NCI-H748 (cell line): Measurements from ENCODE around the gene PARD6A.
A peak's percentile ranks its signal among the peaks of the same experiment; 100 is the strongest.

Source experiments
- DNase-seq: peaks from one replicate; lab custom pipeline; 2025; ENCODE audit not compliant: unreplicated experiment; lab: John Stamatoyannopoulos, UW

PARD6A gene

DNA sequence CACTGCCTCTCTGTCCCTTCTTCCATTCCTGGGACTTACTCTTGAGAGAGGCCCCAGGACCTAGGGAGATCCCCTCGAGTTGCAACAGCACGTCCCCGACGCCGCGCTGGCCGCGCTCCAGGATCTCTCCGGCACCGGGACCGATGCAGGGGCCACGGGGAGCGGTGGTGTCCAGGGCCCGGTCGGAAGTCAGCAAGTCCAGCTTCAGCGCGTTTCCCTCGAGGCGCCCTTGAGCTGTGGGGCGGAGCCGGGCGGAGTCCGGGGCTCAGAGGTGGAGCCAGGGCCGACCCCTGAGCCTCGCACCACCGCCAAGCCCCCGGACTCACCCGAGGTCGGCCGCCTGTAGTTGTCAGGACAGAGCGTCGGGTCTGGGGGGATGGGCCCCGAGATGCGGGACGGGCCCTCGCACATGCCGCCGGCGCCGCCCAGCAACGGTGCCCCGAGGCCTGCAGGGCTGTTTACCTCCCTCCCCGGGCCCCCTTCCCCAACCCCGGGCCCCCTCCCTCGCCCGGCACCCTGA, 5.3 kb downstream of the PARD6A start:
- DNase-seq = peak; percentile 42

DNA sequence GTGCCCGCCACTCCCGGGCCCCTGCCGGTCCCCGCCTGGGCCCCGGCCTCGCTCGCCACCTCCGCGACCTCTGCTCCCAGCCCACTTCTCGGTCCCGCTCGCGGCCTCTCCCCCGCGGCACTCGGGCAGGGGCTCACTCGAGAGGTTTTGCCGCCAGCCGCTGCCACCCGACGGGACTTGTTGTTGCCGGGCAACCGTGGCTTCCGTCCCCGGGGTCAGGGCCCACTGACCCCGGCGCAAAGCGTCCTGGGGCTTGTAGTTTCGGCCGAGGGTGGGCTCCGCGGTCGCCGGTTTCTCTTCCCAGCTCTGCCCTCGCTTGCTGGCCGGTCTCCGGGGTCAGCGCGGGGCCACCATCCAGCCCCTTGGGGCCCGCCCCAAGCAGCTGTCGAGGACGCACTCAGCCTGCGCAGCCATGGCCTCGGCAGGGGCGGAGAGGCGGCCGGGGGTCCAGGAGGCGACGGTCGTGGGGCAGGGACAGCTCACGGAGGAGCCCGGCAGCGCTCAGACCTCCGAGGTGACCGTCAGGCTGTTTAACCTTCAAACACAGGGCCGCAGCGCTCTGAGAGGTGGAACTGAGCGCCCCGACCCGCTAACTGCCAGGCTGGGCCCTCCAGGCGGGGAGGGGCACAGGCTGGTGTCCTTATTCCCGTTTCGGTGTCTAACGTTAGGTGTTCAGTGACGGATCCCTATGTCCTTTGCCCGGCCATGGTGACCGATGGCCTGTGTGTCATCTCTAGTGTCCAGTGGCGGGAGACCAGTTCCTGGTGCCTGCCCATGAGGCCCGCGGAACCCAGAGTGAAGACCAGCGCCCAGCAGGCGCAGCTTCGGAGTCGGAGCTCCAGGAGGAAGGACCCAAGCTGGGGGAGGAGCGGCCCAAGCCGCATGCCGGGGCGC, 6.0 kb downstream of the PARD6A start, which contains the start of the genes C16orf86 and ENKD1:
TSS of gene C16orf86 (plus strand) at position 256 of the 894 bp plus-strand sequence. CDS start at position 413, 157 bp downstream.
TSS of gene ENKD1 (minus strand) at position 192 of the 894 bp plus-strand sequence. CDS start 308 bp downstream, outside the sequence.
- peak; percentile 85 for DNase-seq

DNA sequence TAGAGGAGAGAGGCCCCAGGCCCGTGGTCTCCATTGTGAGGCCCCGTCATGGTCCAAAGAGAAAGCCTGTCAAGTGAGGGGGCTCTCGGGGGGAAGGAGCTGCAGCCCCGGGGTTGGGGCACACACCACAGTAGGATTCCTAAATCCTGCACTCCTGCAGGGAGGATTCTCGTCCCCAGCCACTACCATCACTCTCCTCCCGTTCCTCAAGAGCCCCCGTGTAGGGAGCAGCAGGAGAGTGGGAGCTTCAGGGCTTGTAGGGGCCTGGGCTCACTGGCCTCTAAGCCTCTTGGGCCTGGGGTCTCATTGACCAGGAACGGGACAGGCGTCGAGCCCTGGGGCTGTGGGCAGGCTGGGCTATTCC, 6.7 kb downstream of the PARD6A start:
- DNase-seq = no peak

DNA sequence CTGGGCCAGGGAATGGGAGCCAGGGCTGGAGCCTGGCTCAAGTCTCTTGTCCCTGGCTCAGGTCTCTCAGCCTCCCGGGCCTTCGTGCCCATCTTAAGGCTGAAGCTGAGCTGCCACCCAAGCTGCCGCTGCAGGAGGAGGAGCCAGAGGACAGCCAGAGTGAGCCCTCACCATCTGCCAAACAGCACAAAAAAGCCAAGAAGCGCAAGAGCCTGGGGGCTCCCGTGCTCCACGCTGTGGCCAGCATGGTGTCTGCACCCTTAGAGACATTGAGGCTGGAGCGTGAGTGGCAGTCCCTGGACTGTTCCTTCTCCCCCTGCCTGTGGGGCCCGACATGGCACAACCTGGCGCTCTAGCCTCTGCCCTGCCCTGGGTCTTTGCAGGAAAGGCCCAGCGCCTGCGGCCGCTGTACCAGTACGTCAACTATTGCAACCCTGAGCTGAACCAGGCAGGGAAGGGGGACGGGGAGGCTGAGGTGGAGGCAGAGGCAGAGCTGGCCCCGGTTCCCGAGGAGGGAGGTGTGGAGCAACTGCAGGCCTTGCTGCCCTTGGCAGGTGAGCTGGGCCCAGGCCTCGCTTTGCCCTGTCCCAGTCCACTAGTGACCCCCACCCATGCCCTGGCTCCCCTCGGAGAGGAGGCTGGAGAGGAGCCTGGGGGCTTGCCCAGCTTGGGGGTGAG, 7.2 kb downstream of the PARD6A start:
- DNase-seq = peak; percentile 84

DNA sequence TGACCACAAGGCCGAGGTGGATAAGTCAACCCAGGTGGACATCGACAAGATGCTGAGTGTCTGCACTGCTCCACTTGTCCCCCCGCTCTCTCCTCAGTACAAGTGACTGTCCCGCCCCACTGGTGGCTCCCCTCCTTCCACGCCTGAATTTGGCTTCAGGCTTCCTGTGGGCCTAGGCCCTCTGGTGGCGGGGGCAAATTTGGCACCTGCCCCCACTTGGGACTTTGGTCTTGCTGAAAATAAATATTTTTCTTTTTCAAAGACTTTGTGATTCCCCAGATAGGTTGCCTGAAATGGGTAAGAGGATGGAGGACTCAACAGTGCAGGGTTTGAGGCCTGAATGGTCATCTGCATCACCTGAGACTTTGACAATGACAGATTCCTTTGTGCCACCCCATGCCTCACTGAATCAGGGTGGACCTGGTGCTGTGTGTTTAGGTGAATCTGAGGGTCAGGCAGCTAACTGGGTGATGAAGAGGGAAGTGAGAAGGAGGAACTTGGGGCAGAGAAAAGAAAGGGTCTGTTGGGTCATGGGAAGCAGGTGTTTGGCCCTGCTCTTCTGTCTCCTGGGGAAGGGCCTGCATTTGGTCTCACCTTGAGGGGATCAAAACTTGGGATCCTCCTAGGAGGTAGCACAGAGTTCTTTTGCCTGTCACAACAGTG, 7.9 kb downstream of the PARD6A start:
- DNase-seq = no peak

DNA sequence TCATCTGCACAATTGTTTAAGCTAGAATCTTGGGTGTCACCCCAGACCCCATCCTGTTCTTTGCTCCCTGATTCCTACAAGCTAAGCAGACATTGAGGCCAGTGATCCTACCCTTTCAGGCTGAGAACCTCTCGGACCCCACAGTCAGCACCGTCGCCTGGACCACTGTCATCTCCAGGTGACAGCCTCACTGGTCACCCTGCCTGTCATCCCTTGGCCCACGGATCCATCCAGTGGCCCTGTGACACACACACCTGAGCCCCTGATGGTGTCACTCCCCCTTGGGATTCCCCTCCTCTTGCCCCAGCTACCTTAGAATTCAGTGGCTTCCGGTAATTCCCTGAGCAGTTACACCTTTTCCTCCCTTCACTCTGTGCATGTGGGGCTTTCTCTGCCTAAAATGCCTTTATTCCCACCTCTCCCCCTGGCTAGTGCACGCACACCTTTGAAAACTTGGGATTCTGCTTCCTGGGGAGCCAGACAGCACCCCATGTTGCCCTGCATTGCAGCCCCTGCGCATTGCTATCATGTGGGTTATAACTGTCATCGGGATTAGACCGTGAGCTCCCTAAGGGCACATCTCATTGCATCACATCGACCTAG, 8.8 kb downstream of the PARD6A start:
- DNase-seq = no peak

DNA sequence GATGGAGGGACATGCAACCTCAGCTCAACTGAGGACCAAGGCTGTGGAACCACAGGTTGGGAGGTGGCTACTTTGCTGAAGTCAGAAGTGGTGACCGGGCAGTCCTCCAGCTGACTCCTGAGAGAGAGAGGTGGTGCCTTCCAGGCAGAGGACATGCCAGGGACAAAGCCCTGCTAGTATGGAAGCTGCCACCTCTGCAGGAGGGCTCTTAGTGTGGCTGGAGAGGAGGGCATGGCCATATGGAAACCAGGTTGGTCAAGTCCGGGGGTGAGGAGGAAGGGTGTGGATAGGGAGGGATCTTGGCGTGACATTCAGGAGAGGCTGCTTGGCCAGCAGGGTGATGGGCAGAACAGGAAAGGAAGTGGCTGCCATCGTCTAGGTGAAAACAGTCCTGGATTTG, 11.5 kb downstream of the PARD6A start:
- no peak for DNase-seq

DNA sequence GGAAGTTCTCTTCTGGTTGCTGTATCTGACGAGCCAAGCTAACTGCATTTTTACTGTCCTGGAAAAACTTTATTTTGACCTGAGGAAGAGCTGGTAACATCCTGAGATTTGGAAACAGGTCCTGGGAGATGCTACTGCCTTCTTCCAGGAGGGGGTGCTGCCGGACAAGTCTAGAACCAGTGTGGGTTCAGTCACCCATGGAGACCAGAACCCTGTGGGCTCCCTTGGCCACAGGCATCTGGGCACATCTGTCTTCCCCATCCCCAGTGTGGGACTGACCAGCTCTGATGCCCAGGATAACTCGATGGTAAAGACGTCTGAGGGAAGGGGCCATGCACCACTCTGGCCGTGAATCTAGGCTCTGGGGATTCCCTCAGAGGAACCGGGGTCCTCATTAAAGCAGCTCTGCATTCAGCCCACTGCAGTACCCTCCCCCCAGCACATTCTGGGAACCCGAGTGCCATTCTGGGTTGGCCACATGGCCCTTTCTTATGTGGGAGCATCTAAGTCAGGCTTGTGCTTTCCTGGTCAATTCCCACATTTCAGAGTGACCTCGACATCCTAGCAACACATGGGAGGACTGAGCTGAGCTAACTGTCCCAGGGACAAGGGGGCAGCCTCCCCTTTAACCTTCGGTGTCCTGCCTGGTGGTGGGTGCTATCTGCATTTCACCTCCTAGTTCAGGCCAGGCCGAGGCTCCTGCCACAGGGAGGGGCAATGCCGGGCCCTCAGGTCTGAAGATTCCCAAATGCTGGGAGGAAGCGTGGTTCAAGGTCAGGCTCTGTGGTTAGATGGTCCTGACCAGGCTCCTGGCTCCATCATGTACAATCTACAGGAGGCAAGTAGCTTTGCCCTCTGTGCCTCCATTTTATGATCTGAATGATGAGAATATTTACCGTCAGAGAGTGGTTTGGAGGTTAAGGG, 12.2 kb downstream of the PARD6A start:
- peak; percentile 40 for DNase-seq

DNA sequence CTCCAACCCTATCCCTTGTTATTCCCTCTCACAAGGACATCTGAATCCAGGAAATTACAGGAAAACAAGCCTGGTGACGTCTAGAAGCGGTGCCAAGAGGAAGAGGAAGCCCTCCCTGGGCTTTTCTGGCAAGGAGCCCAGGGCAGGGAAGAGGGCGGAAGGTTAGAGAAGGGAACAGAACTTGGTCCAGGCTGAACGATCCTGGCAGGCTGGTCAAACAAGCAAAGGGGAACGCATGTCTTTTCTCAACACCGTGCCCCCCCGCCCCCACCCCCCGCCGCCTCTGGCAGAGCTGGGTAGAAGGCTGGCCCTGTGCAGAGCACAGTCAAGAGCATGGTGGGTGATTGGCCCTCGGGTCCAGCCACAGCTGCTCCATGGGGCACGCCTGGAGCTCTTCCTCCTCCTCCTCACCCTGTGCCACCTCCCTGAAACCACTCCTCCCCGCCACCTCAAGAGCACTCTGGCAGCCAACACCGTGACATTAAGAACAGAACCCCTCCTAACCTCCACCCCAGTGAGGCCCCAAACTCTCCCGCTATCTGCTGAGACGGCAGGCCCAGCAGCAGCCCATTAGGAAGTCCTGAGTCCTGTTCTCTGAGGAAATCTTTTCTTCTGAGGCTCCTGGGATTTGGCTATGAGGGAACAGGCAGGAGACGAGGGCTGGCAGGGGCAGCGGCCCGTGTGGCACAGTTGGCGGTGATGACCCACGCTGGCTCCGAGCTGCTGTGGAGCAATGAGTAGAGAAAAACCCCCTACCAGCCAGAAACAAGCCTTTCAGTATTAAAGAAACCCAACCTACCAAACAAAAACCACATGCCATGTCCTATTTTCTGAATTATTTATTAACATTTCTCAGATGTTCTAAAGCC, 13.2 kb downstream of the PARD6A start:
- DNase-seq = peak; percentile 20

DNA sequence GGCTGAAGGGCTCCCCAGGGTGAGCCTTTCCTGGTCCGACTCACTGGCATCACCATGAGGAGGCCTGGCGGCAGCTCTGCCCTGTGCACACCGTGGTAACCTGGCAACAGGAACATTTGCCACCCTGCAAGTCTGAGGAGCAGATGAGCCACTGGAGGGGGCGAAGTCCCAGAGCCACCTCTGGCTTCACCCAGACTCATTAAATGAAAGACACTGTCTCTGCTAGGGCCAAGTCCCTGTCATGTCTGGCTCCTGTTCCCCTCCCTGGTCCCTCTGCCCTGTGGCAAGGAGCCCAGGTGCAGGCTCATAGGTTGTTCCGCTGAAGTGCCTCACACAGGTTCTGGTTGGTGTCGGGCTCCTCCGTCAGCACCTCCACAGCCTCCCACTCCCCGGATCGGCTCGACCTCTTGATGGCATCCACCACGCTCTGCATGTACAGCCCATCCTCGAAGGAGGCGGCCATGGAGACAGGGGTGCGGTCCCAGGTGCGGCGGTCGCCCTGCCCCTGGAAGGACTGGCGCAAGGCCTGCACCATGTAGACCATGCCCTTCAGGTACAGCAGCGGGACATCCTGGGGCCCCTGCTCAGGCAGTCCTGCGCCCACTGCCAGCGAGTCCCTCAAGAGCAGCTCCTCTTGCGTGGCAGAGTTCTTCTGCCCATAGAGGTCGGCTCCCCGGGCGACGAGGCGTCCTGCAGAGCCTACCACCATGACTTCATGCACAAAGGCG, 14.3 kb downstream of the PARD6A start:
- DNase-seq = no peak

DNA sequence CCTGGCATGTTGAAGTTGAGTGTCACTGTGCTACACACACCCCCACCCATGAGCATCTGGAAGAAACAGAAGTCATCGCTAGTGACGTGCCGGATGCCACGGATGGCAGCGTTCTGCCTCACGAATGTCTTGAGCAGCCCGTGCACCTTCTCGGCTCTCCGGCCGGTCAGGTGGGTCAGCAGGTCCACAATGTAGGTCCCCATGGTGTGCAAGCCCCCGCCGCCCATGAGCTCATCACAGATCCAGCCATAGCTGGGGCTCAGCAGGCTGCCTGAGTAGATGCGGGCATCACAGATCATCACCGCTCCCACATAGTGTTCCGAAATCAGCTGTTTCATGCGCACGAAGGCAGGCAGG, 14.8 kb downstream of the PARD6A start:
- DNase-seq = no peak

DNA sequence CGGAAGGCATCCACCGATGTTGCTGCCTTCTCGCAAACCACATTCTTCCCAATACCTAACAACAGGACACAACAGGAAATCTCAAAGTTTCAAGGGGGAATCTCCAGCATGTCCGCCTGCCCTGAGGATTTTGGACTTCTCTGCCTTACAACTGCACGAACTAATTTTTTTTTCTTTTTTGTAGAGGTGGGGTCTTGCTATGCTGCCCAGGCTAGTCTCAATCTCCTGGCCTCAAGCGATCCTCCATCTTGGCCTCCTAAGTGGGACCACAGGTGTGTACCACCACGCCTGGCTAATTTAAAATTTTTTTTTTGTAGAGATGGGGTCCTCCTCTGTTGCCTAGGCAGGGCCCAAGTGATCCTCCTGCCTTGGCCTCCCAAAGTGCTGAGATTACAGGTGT, 15.2 kb downstream of the PARD6A start:
- DNase-seq = no peak

DNA sequence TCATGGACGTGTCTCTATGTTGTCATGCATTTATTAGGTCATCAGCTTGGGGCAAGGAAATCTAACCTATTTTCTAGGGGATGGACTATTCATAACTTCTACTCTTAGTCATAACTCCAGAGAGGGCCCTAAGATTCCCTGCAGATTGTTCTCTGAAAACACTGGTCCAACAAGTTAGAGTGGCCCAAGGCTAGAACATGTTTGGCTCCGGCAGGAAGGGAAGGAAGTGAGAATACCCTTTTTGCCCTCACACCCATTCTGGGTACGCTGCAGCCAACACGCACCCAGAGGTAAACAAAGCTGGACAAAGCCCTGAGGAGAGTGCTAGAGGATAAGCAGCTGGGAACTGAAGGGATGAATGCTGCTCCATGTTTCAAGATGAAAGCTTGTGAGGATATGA, 15.8 kb downstream of the PARD6A start:
- DNase-seq = no peak

DNA sequence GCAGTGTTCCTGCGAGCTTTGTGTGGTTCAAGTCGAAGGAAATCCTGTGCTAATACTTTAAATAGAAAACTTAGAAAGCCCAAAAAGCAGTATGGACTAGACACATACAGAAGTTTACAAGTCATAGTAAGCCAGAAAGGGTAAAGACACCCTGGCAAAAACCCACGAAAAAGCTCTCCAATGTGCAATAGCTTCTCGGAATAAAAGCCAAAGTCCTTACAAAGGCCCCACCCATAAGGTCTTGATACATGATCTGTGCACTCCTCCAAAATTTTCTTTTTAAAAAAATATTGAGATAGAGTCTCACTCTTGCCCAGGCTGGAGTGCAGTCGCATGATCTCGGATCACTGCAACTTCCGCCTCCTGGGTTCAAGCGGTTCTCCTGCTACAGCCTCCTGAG, 16.2 kb downstream of the PARD6A start:
- DNase-seq = no peak

DNA sequence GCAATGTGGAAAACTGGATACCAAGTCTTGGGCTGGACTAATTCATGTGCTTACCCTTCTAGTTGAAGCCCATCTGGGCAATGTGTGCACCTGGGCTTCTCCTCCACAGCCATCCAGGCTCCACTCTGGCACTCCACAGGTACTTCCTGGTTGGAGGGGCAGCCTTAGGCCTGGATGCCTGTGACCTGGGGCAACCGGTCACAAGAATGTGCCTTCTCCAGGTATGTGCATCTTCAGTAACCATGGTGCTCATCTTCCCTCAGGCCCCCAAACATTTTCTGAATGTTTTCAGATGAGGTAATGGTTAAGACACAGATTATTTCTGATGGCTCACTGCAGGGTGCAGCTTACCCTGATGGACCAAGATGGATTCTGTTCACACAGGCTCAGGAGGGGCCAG, 17.0 kb downstream of the PARD6A start:
- no peak for DNase-seq

DNA sequence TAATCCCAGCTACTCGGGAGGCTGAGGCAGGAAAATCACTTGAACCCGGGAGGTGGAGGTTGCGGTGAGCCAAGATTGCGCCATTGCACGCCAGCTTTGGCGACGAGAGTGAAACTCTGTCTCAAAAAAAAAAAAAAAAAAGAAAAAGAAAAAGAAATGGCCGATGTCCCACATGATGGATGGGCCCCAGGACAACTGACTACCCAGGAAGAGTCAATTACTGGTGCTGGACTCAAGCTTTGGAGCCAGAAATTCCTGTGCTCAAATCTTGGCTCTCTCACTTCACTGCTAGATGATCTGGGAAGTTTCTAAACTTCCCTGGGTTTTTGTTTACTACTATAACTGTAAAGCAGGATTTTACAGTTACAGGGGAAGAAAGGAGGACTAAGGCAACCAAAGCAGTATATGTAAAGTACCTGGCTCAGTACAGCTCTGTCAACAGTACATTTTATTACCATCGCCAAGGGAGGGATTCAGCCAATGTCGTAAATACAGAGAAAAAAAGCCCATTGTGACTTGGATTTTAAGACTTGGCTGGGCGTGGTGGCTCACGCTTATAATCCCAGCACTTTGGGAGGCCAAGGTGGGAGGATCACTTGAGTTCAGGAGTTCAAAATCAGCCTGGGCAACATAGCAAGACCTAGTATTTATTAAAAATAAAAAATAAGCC, 17.7 kb downstream of the PARD6A start:
- no peak for DNase-seq

DNA sequence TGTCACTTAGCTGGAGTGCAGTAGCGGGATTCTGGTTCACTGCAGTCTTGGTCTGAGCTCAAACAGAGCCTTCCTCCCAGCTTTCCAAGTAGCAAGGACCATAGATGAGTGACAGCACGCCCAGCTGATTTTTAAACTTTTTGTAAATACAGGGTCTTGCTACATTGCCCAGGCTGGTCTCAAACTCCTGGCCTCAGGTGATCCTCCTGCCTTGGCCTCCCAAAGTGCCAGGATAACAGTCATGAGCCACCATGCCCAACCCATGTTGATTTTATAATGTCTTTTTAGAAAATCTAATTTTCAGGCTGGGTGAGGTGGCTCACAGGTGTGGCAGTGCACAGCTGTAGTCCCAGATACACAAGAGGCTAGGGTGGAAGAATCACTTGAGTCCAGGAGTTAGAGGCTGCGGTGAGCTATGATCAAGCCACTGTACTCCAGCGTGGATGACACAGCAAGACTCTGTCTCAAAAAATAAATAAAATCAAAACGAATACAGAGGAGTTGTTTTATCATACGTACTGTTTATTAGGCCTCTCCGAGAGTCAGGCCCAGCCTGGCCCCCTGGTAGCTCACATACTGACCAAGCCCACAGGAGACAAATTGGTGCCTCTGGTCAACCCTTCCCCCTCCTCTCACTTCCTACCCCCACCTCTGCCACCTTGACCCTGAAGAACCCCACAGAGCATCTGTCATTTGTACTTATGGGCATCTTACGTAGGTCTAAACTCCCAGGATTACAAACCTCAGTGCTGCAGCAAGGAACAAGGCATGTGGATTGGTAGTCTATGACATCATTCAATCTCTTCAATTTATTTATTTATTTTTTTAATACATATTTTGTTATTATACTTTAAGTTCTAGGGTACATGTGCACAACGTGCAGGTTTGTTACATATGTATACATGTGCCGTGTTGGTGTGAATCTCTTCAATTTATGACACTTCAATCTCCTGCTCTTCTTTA, 19.5 kb downstream of the PARD6A start:
- DNase-seq = no peak
